ENCODE results near the gene IRAK3. TPM values are rescaled to one million over a fixed set of nuclear protein-coding genes. Genes with fewer than 3 reads are reported as not detected.
"Not testable (repeated sequence)": the region's sequence is repeated elsewhere in the genome, so short reads cannot be mapped to it uniquely, and the experiment has no call there.

Gene IRAK3
- total and polyA plus RNA-seq, 2 experiments from 2014 or later: 0.53 to 1.8 TPM

DNA sequence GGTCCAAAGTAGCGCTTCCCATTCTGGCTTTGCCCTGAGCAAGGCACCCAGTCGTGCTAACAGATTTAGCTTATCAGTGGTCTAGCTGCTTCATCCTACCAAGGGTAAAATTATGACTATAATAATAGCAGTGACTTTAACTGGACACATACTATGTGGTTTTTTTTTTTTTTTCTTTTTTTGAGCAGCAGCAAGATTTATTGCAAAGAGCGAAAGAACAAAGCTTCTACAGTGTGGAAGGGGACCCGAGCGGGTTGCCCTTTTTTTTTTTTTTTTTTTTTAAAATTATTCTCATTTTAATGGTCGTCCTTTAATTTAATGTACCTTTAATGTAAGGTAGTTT lies 113.8 kb downstream of the IRAK3 start (continued):
- TF ChIP-seq CREB1 (CRISPR knock-in tag; IDR thresholded peaks at IDR 0.05; ENCODE audit: low read depth): no peak
- TF ChIP-seq, protein P1, sequence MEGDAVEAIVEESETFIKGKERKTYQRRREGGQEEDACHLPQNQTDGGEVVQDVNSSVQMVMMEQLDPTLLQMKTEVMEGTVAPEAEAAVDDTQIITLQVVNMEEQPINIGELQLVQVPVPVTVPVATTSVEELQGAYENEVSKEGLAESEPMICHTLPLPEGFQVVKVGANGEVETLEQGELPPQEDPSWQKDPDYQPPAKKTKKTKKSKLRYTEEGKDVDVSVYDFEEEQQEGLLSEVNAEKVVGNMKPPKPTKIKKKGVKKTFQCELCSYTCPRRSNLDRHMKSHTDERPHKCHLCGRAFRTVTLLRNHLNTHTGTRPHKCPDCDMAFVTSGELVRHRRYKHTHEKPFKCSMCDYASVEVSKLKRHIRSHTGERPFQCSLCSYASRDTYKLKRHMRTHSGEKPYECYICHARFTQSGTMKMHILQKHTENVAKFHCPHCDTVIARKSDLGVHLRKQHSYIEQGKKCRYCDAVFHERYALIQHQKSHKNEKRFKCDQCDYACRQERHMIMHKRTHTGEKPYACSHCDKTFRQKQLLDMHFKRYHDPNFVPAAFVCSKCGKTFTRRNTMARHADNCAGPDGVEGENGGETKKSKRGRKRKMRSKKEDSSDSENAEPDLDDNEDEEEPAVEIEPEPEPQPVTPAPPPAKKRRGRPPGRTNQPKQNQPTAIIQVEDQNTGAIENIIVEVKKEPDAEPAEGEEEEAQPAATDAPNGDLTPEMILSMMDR (conservative IDR thresholded peaks at IDR 0.05; ENCODE audit: low read depth in 2 of 2): no peak
- TF ChIP-seq, protein P2, sequence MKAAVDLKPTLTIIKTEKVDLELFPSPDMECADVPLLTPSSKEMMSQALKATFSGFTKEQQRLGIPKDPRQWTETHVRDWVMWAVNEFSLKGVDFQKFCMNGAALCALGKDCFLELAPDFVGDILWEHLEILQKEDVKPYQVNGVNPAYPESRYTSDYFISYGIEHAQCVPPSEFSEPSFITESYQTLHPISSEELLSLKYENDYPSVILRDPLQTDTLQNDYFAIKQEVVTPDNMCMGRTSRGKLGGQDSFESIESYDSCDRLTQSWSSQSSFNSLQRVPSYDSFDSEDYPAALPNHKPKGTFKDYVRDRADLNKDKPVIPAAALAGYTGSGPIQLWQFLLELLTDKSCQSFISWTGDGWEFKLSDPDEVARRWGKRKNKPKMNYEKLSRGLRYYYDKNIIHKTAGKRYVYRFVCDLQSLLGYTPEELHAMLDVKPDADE (IDR thresholded peaks at IDR 0.05): no peak
- no peak for TF ChIP-seq EZH2phosphoT487 (IDR thresholded peaks at IDR 0.05; ENCODE audit: unreplicated experiment)
- TF ChIP-seq STAT1 (IDR thresholded peaks at IDR 0.05; ENCODE audit: unreplicated experiment): no peak
- TF ChIP-seq, protein P3, sequence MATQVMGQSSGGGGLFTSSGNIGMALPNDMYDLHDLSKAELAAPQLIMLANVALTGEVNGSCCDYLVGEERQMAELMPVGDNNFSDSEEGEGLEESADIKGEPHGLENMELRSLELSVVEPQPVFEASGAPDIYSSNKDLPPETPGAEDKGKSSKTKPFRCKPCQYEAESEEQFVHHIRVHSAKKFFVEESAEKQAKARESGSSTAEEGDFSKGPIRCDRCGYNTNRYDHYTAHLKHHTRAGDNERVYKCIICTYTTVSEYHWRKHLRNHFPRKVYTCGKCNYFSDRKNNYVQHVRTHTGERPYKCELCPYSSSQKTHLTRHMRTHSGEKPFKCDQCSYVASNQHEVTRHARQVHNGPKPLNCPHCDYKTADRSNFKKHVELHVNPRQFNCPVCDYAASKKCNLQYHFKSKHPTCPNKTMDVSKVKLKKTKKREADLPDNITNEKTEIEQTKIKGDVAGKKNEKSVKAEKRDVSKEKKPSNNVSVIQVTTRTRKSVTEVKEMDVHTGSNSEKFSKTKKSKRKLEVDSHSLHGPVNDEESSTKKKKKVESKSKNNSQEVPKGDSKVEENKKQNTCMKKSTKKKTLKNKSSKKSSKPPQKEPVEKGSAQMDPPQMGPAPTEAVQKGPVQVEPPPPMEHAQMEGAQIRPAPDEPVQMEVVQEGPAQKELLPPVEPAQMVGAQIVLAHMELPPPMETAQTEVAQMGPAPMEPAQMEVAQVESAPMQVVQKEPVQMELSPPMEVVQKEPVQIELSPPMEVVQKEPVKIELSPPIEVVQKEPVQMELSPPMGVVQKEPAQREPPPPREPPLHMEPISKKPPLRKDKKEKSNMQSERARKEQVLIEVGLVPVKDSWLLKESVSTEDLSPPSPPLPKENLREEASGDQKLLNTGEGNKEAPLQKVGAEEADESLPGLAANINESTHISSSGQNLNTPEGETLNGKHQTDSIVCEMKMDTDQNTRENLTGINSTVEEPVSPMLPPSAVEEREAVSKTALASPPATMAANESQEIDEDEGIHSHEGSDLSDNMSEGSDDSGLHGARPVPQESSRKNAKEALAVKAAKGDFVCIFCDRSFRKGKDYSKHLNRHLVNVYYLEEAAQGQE (IDR thresholded peaks at IDR 0.05; ENCODE audit: unreplicated experiment): no peak
- TF ChIP-seq JUNB (IDR thresholded peaks at IDR 0.05; ENCODE audit: unreplicated experiment): no peak
- TF ChIP-seq NANOG (IDR thresholded peaks at IDR 0.05; ENCODE audit: borderline replicate concordance): no peak
- TF ChIP-seq POLR2AphosphoS5 (IDR thresholded peaks at IDR 0.05; ENCODE audit: low read depth): no peak

DNA sequence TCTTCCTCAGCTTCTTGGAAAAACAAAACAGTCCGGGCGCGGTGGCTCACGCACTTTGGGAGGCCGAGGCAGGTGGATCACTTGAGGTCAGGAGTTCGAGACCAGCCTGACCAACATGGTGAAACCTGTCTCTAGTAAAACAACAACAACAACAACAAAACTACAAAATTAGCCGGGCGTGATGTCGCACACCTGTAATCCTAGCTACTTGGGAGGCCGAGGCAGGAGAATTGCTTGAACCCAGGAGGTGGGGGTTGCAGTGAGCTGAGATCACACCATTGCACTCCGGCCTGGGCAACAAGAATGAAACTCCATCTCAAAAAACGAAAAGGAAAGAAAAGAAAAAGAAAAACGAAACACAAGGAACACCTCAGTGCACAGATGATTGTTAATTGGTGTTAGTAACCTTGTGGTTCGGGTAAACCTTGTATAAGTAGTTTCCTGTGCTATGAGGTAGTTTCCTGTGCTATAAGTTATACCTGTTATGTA lies 114.3 kb downstream of the IRAK3 start:
- Histone ChIP-seq H3K27me3 (ENCODE audit: insufficient read depth) (peaks cover 11% of the 10 kb centered on the region; the same call in 1 of the 2 replicates), H3K4me3 (peak overlapping the region; percentile 77), H3K4me2 (peak overlapping the region; percentile 83), H3K4me1 (ENCODE audit: insufficient read depth) (peaks cover 12% of the 10 kb centered on the region), H3K79me2 (replicated peaks; ENCODE audit: insufficient read depth) (peaks cover 12% of the 10 kb centered on the region; the same call in 1 of the 2 replicates), H3K36me3 (ENCODE audit: insufficient read depth) (peaks cover 12% of the 10 kb centered on the region; the same call in 1 of the 2 replicates)
- H3K27ac Mint-ChIP-seq: peak overlapping the region; percentile 54; the same call in 1 of the 2 replicates
- ATAC-seq; H2AFZ ChIP-seq; H3K36me3 Mint-ChIP-seq (ENCODE audit: low read depth); H4K20me1 ChIP-seq (replicated peaks; ENCODE audit: insufficient read depth); H3K9me3 Mint-ChIP-seq; DNase-seq (ENCODE audit: low spot score); H3F3A ChIP-seq (replicated peaks; ENCODE audit: low read depth); H3K27ac ChIP-seq (ENCODE audit: low read depth); H3K9me2 ChIP-seq (ENCODE audit: insufficient read depth); H3K27me3 Mint-ChIP-seq (ENCODE audit: insufficient read depth, low read depth, poor library complexity): not testable (repeated sequence)
- peaks cover 14% of the 10 kb centered on the region; the same call in 2 of the 3 replicates for H3K4me1 Mint-ChIP-seq
- peak overlapping the region; percentile 99 for H3K4me3 Mint-ChIP-seq

Other genes with a start within 250 kb of the IRAK3 start
- 7.1 and 10.7 TPM in 2 replicates for gene LLPH, start 58.5 kb upstream of the IRAK3 start, total RNA-seq (2014; rRNA removed; shearing (Covaris generic))
- gene LLPH, start 58.5 kb upstream of the IRAK3 start, polyA plus RNA-seq (2016; fragmentation: Nextera tagmentation; extraction: Ambion mirVana): 49.7 and 56.6 TPM in 2 replicates
- 56.7 and 63.6 TPM in 2 replicates for gene TMBIM4, start 19.2 kb upstream of the IRAK3 start, total RNA-seq (2014; rRNA removed; shearing (Covaris generic))
- gene TMBIM4, start 19.2 kb upstream of the IRAK3 start, polyA plus RNA-seq (2016; fragmentation: Nextera tagmentation; extraction: Ambion mirVana): 55.9 and 59.6 TPM in 2 replicates
- gene HELB, start 113.3 kb downstream of the IRAK3 start, total RNA-seq (2014; rRNA removed; shearing (Covaris generic)): 11.9 and 18.2 TPM in 2 replicates
- 2.7 and 3.1 TPM in 2 replicates for gene HELB, start 113.3 kb downstream of the IRAK3 start, polyA plus RNA-seq (2016; fragmentation: Nextera tagmentation; extraction: Ambion mirVana)